HG03439 (cell line): ENCODE results near the gene NELFA.

Experiments used
- ATAC-seq: cut with Tn5 transposase; IDR thresholded peaks from one replicate; pipeline ENCODE4 v1.9.1; 2021; ENCODE audit warnings: mild to moderate bottlenecking, moderate library complexity; ENCODE audit not compliant: unreplicated experiment

Gene NELFA

GRCh38 chr4:1983846-1984405 lies 24.8 kb downstream of the NELFA start:
- no peak for ATAC-seq

- no peak for ATAC-seq
These were observed 25.5 kb downstream of the NELFA start for GRCh38 chr4:1983053-1983845.

- no peak for ATAC-seq
These were observed 26.4 kb downstream of the NELFA start for GRCh38 chr4:1982124-1983052.

GRCh38 chr4:1981251-1982058 lies 27.3 kb downstream of the NELFA start:
- no peak for ATAC-seq

GRCh38 chr4:1980561-1981041 lies 28.2 kb downstream of the NELFA start:
- no peak for ATAC-seq

- no peak for ATAC-seq
These were observed 29.1 kb downstream of the NELFA start for GRCh38 chr4:1979477-1980196.

- ATAC-seq = no peak
These were observed 29.9 kb downstream of the NELFA start for GRCh38 chr4:1978741-1979476.

- ATAC-seq = no peak
These were observed 30.5 kb downstream of the NELFA start for GRCh38 chr4:1978226-1978625.

- no peak for ATAC-seq
These were observed 32.1 kb downstream of the NELFA start for GRCh38 chr4:1976416-1977352.

- ATAC-seq = no peak
These were observed 32.9 kb downstream of the NELFA start for GRCh38 chr4:1975880-1976279.

- ATAC-seq = no peak
These were observed 33.4 kb downstream of the NELFA start for GRCh38 chr4:1975391-1975801.

- no peak for ATAC-seq
These were observed 33.9 kb downstream of the NELFA start for GRCh38 chr4:1974840-1975239.

GRCh38 chr4:1973661-1974060 lies 35.1 kb downstream of the NELFA start:
- no peak for ATAC-seq

GRCh38 chr4:1973218-1973617 lies 35.6 kb downstream of the NELFA start:
- no peak for ATAC-seq

GRCh38 chr4:1972414-1972813 lies 36.4 kb downstream of the NELFA start:
- no peak for ATAC-seq

GRCh38 chr4:1971456-1972200 lies 37.1 kb downstream of the NELFA start:
- no peak for ATAC-seq

GRCh38 chr4:1970926-1971325 lies 37.8 kb downstream of the NELFA start:
- ATAC-seq = no peak
